ENCODE data around the gene F2R. TPM values are rescaled to one million over a fixed set of nuclear protein-coding genes. Genes with fewer than 3 reads are reported as not detected.
"Not testable (repeated sequence)": the region's sequence is repeated elsewhere in the genome, so short reads cannot be mapped to it uniquely, and the experiment has no call there.

F2R gene
- 10 to 100 TPM; 54.0 to 68.6 (median 61.3) TPM for polyA plus RNA-seq (ENCODE audit: insufficient read length in 4 of 4)

- DNase-seq (ENCODE audit: low read depth in 4 of 4, low spot score in 2 of 4), result peak in 3 of 4 donors; percentile 22 to 71 (median 65)
Observed at GRCh38 chr5:76715736-76716455, at the start of gene F2R. TSS of gene F2R (plus strand) at chr5:76716126. CDS start at chr5:76716308, 182 bp downstream.

- no peak for DNase-seq (ENCODE audit: low read depth in 4 of 4, low spot score in 2 of 4)
Observed at GRCh38 chr5:76667495-76667894, 48.4 kb upstream of the F2R start.

GRCh38 chr5:76669245-76669644, 46.7 kb upstream of the F2R start:
- no peak for DNase-seq (ENCODE audit: low read depth in 4 of 4, low spot score in 2 of 4)

GRCh38 chr5:76670508-76670907, 45.4 kb upstream of the F2R start:
- no peak for DNase-seq (ENCODE audit: low read depth in 4 of 4, low spot score in 2 of 4)

- DNase-seq (ENCODE audit: low read depth in 4 of 4, low spot score in 2 of 4), result no peak
Observed at GRCh38 chr5:76672242-76672641, 43.7 kb upstream of the F2R start.

- no peak for DNase-seq (ENCODE audit: low read depth in 4 of 4, low spot score in 2 of 4)
Observed at GRCh38 chr5:76673125-76673524, 42.8 kb upstream of the F2R start.

- no peak for DNase-seq (ENCODE audit: low read depth in 4 of 4, low spot score in 2 of 4)
Observed at GRCh38 chr5:76674330-76675066, 41.4 kb upstream of the F2R start.

- no peak for DNase-seq (ENCODE audit: low read depth in 4 of 4, low spot score in 2 of 4)
Observed at GRCh38 chr5:76675364-76675763, 40.6 kb upstream of the F2R start.

- no peak for DNase-seq (ENCODE audit: low read depth in 4 of 4, low spot score in 2 of 4)
Observed at GRCh38 chr5:76677849-76678472, 38.0 kb upstream of the F2R start.

- no peak for DNase-seq (ENCODE audit: low read depth in 4 of 4, low spot score in 2 of 4)
Observed at GRCh38 chr5:76679231-76679630, 36.7 kb upstream of the F2R start.

GRCh38 chr5:76680826-76681225, 35.1 kb upstream of the F2R start:
- DNase-seq (ENCODE audit: low read depth in 4 of 4, low spot score in 2 of 4), result not testable (repeated sequence)

- DNase-seq (ENCODE audit: low read depth in 4 of 4, low spot score in 2 of 4), result no peak
Observed at GRCh38 chr5:76681287-76681686, 34.6 kb upstream of the F2R start.

- no peak for DNase-seq (ENCODE audit: low read depth in 4 of 4, low spot score in 2 of 4)
Observed at GRCh38 chr5:76682387-76682786, 33.5 kb upstream of the F2R start.

GRCh38 chr5:76683816-76684731, 31.9 kb upstream of the F2R start:
- no peak for DNase-seq (ENCODE audit: low read depth in 4 of 4, low spot score in 2 of 4)

GRCh38 chr5:76684756-76685519, 31.0 kb upstream of the F2R start:
- no peak for DNase-seq (ENCODE audit: low read depth in 4 of 4, low spot score in 2 of 4)

GRCh38 chr5:76685704-76686103, 30.2 kb upstream of the F2R start:
- DNase-seq (ENCODE audit: low read depth in 4 of 4, low spot score in 2 of 4), result no peak

GRCh38 chr5:76688212-76688611, 27.7 kb upstream of the F2R start:
- no peak for DNase-seq (ENCODE audit: low read depth in 4 of 4, low spot score in 2 of 4)

GRCh38 chr5:76688836-76689235, 27.1 kb upstream of the F2R start:
- peak in 1 of 4 donors; percentile 11 for DNase-seq (ENCODE audit: low read depth in 4 of 4, low spot score in 2 of 4)

- DNase-seq (ENCODE audit: low read depth in 4 of 4, low spot score in 2 of 4), result peak in 1 of 4 donors; percentile 8
Observed at GRCh38 chr5:76689321-76690036, 26.4 kb upstream of the F2R start.
